ENCODE data around the gene CCDC88A. TPM values are rescaled to one million over a fixed set of nuclear protein-coding genes. Genes with fewer than 3 reads are reported as not detected.

CCDC88A gene
- polyA plus RNA-seq, 1 of the 3 experiments (the other 2 are of a cell fraction) = 7.0 TPM

DNA sequence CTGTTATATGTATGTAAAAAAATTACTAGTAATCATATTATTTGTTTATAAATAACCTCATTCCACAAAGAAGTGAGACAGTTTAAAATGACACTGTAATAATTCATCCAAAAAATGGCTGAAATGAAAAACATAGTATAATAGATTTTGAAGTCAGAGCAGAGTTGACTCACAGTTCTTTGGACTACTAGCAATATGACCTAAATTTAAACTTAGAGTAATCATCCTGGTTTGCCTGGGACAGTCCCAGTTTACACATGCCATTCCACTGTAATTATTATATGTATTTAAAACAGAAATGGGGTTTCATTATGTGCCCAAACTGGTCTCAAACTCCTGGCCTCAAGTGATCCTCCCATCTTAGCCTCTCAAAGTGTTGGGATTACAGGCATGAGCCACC lies 48.3 kb downstream of the CCDC88A start:
- Histone ChIP-seq H4K20me1 (ENCODE audit: insufficient read depth) (no peaks in the 10 kb centered on the region), H2AFZ (ENCODE audit: low read depth) (no peak overlapping the region), H3K9me3 (no peaks in the 10 kb centered on the region), H3K27me3 (ENCODE audit: insufficient read depth) (no peaks in the 10 kb centered on the region), H3K27ac (ENCODE audit: low read depth in 2 of 2, low read length in 1 of 2) (no peak overlapping the region), H3K79me2 (ENCODE audit: insufficient read depth) (no peaks in the 10 kb centered on the region), H3K36me3 (replicated peaks in 1 of 2; ENCODE audit: control insufficient read depth in 1 of 2, insufficient read depth in 2 of 2, low read length in 1 of 2) (peaks cover 8 to 20% of the 10 kb centered on the region in 2 experiments), H3F3A (replicated peaks; ENCODE audit: insufficient read depth) (peaks cover 5% of the 10 kb centered on the region), H3K4me2 (no peak overlapping the region), H3K4me3 (ENCODE audit: low read depth in 2 of 2, low read length in 1 of 2) (no peak overlapping the region), H3K4me1 (ENCODE audit: control insufficient read depth in 1 of 2, insufficient read depth in 2 of 2, low read depth in 1 of 2, low read length in 1 of 2) (no peaks in the 10 kb centered on the region), H3K9me2 (0 out of 2 replicates have a peak, but pooled peaks cover 3% of the 10 kb centered on the region), H3K9ac (no peak overlapping the region)
- ChIA-PET POLR2A (no interaction called here), CTCF (no interaction called here)
- no peak for DNase-seq
- TF ChIP-seq ELF1 (IDR thresholded peaks at IDR 0.05) = no peak
- no peak for TF ChIP-seq GATA2 (CRISPR knock-in tag; IDR thresholded peaks at IDR 0.05)
- TF ChIP-seq YY1 (IDR thresholded peaks at IDR 0.05; ENCODE audit: low read depth) = no peak
- no peak for TF ChIP-seq RFX5 (IDR thresholded peaks at IDR 0.05; ENCODE audit: low read length)
- TF ChIP-seq, protein P1, sequence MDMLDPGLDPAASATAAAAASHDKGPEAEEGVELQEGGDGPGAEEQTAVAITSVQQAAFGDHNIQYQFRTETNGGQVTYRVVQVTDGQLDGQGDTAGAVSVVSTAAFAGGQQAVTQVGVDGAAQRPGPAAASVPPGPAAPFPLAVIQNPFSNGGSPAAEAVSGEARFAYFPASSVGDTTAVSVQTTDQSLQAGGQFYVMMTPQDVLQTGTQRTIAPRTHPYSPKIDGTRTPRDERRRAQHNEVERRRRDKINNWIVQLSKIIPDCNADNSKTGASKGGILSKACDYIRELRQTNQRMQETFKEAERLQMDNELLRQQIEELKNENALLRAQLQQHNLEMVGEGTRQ (IDR thresholded peaks at IDR 0.05; ENCODE audit: borderline replicate concordance, low read depth, low read length) = no peak
- TF ChIP-seq, protein P2, sequence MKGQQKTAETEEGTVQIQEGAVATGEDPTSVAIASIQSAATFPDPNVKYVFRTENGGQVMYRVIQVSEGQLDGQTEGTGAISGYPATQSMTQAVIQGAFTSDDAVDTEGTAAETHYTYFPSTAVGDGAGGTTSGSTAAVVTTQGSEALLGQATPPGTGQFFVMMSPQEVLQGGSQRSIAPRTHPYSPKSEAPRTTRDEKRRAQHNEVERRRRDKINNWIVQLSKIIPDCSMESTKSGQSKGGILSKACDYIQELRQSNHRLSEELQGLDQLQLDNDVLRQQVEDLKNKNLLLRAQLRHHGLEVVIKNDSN (IDR thresholded peaks at IDR 0.05; ENCODE audit: borderline replicate concordance, low read depth) = no peak
- no peak for TF ChIP-seq GABPA (IDR thresholded peaks at IDR 0.05; ENCODE audit: low read depth)
- no peak for TF ChIP-seq TEAD4 (IDR thresholded peaks at IDR 0.05; ENCODE audit: borderline replicate concordance, insufficient read depth)
- TF ChIP-seq NFIC (IDR thresholded peaks at IDR 0.05; ENCODE audit: borderline replicate concordance) = no peak
- TF ChIP-seq, protein P3, sequence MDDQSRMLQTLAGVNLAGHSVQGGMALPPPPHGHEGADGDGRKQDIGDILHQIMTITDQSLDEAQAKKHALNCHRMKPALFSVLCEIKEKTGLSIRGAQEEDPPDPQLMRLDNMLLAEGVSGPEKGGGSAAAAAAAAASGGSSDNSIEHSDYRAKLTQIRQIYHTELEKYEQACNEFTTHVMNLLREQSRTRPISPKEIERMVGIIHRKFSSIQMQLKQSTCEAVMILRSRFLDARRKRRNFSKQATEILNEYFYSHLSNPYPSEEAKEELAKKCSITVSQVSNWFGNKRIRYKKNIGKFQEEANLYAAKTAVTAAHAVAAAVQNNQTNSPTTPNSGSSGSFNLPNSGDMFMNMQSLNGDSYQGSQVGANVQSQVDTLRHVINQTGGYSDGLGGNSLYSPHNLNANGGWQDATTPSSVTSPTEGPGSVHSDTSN (IDR thresholded peaks at IDR 0.05) = no peak
- no peak for TF ChIP-seq JUND (IDR thresholded peaks at IDR 0.05)

DNA sequence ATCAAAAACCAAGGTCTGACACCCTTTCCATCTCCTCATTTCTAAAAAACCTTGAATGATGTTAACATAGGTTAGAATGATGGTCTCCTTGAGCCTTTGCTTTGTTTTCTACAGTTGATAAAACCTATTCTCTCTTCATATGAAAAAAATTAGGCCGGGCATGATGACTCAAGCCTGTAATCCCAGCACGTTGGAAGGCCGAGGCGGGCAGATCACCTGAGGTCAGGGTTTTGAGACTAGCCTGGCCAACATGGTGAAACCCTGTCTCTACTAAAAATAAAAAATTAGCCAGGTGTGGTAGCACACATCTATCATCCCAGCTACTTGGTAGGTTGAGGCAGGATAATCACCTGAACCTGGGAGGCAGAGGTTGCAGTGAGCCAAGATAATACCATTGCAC lies 49.4 kb downstream of the CCDC88A start:
- no peaks in the 10 kb centered on the region for H3K9me3 ChIP-seq
- H3K4me3 ChIP-seq (ENCODE audit: low read depth in 2 of 2, low read length in 1 of 2) = no peak overlapping the region
- no peaks in the 10 kb centered on the region for H3K4me1 ChIP-seq (ENCODE audit: control insufficient read depth in 1 of 2, insufficient read depth in 2 of 2, low read depth in 1 of 2, low read length in 1 of 2)
- no peaks in the 10 kb centered on the region for H3K27me3 ChIP-seq (ENCODE audit: insufficient read depth)
- H3K9me2 ChIP-seq = no peaks in the 10 kb centered on the region
- WGBS (ENCODE audit: low lambda C conversion rate) = 98% methylated on average over 4 of the region's 4 CpGs
- no peak overlapping the region for H3K27ac ChIP-seq (ENCODE audit: low read depth in 2 of 2, low read length in 1 of 2)
- peaks cover 5% of the 10 kb centered on the region for H3F3A ChIP-seq (replicated peaks; ENCODE audit: insufficient read depth)
- peaks cover 8 to 20% of the 10 kb centered on the region in 2 experiments for H3K36me3 ChIP-seq (replicated peaks in 1 of 2; ENCODE audit: control insufficient read depth in 1 of 2, insufficient read depth in 2 of 2, low read length in 1 of 2)
- H3K9ac ChIP-seq = no peak overlapping the region
- no peaks in the 10 kb centered on the region for H3K79me2 ChIP-seq (ENCODE audit: insufficient read depth)
- ChIA-PET CTCF (no interaction called here), POLR2A (no interaction called here)
- H2AFZ ChIP-seq (ENCODE audit: low read depth) = no peak overlapping the region
- DNase-seq = no peak
- H3K4me2 ChIP-seq = no peak overlapping the region
- H4K20me1 ChIP-seq (ENCODE audit: insufficient read depth) = no peaks in the 10 kb centered on the region
- no peak for TF ChIP-seq RCOR1 (IDR thresholded peaks at IDR 0.05; ENCODE audit: low read length)
- TF ChIP-seq, protein P4, sequence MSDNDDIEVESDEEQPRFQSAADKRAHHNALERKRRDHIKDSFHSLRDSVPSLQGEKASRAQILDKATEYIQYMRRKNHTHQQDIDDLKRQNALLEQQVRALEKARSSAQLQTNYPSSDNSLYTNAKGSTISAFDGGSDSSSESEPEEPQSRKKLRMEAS (IDR thresholded peaks at IDR 0.05; ENCODE audit: low read depth) = no peak
- TF ChIP-seq SIN3A (IDR thresholded peaks at IDR 0.05; ENCODE audit: borderline replicate concordance, low read depth, low read length) = no peak
